Activated CD4-positive, alpha-beta T cell treated with anti-CD3 and anti-CD28 coated beads, Interleukin-2, amount 50 U/mL, for 4 hours (primary cell): ENCODE data around the gene SLC11A1.

Experiments
- DNase-seq, 2 experiments: peaks; one replicate each; pipeline ENCODE4 v3.0.0-alpha.2; 2020

SLC11A1 gene, protein sequence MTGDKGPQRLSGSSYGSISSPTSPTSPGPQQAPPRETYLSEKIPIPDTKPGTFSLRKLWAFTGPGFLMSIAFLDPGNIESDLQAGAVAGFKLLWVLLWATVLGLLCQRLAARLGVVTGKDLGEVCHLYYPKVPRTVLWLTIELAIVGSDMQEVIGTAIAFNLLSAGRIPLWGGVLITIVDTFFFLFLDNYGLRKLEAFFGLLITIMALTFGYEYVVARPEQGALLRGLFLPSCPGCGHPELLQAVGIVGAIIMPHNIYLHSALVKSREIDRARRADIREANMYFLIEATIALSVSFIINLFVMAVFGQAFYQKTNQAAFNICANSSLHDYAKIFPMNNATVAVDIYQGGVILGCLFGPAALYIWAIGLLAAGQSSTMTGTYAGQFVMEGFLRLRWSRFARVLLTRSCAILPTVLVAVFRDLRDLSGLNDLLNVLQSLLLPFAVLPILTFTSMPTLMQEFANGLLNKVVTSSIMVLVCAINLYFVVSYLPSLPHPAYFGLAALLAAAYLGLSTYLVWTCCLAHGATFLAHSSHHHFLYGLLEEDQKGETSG

DNA sequence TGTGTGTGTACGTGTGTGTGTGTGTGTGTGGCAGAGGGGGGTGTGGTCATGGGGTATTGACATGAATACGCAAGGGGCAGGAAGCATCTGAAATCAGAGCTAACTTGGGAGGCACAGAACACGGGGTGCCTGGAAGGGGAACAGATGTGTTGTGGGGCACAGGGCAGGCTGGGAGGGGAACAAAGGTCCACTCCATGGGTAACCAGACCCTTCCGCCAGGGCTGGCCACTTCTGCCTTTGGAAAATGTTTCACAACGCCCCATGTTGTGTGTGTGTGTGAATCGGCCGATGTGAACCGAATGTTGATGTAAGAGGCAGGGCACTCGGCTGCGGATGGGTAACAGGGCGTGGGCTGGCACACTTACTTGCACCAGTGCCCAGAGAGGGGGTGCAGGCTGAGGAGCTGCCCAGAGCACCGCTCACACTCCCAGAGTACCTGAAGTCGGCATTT is at the start of gene SLC11A1:
Gene SLC11A1, plus strand, starts transcription at position 358 of the 451 bp plus-strand sequence. CDS start 96 bp downstream, outside the sequence.
- no peak for DNase-seq

DNA sequence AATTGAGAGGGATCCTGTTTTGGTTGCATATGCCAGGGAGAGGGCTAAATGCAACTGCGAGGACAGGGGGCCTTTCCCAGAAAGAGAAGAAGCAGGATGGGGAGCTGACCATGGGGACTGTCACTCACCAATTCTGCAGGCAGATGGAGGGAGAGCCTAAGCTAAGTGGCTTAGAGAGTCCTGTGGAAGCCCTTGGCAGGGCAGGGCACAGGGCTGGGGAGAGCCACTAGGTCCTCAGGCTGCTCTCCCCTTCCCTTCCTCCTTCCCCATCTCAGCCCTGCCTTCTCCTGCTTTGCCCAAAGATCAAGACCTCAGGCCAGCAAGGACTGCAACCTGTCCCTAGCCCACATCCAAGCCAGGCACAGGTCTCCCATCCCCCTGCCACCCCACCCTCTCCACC is 49.8 kb upstream of the SLC11A1 start:
- DNase-seq = no peak

DNA sequence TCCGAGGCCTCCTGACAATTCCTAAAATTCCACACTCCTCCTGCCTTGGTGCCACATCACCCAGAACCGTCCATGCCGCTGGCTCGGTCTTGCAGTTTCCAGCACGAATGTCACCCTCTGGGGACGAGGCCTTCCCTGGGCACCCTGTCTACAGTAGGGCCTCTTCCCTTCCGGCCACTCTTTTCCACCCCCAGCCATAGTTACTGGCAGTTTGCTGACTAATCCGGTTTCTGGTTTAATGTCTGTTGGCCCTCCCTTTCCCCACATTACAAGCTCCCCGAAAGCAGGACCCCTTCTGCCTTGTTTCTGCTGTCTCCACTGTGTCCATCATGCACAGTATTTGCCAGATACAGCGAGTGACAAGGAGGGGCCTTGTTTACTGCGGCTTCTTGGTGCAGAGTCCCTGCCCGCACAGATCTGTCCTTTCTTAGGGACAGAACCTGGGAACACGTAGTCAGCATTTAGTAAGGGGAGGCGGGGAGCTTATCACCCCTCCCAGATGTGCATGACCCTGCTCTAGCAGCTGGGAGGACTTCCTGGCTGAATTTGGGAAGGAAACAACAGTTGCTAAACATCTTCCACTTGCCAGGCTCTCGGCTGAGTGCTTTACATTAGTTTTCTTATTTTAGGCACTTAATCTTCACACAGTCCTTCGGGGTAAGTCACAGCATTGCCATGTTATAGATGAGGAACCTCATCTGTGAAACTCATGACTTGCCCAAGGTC is 49.0 kb upstream of the SLC11A1 start:
- DNase-seq = no peak

DNA sequence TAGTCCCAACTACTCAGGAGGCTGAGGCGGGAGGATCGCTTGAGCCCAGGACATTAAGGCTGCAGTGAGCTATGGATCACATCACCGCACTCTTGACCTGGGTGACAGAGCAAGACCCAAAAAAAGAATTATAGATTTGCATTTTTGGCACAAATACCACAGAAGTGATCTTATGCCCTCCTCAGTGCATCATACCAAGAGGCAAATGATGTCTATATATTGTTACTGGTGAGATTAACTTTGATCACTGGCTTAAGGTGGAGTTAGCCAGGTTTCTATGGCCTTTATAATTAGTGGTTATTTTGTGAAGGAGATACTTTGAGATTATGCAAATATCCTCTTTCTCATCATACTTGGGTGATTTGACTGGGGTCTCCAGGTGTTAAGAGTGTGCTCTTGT is 47.5 kb upstream of the SLC11A1 start:
- DNase-seq = no peak

DNA sequence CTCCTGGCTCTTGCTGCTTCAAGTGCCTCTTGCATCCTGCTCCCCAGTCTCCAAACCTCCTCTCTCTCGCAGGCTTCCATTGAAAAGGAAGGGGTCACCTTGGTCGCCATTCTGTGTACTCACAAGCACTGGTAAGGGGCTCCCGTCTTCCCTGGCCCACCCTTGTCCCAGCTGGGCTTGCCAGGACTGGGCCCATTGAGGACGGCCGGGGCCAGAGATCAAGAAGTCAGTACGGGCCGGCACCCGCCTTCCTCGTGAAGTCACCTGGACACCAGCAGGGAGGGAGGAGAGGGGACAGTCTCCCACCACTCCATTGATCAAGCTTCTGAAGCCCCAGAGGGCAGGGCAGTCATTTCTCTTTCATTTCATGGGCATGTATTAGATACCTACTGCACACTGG is 41.4 kb upstream of the SLC11A1 start:
- no peak for DNase-seq

DNA sequence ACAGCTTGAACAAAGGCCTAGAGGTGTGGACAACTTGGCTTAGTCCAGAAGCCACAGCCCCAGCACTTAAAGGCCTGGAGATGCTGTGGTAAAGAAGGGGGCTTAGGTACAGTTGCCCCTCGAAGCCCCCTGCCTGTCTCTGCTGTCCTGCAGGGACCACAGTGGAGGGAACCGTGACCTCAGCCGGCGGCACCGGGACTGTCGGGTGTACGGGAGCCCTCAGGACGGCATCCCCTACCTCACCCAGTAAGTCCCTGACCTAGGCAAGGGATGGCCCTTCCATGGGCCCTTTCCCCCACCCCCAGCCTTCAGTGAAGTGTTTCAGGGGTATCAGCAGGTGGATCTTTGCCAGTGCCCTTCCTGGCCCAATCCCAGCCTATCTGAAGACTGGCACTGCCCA is 40.7 kb upstream of the SLC11A1 start:
- DNase-seq = no peak

DNA sequence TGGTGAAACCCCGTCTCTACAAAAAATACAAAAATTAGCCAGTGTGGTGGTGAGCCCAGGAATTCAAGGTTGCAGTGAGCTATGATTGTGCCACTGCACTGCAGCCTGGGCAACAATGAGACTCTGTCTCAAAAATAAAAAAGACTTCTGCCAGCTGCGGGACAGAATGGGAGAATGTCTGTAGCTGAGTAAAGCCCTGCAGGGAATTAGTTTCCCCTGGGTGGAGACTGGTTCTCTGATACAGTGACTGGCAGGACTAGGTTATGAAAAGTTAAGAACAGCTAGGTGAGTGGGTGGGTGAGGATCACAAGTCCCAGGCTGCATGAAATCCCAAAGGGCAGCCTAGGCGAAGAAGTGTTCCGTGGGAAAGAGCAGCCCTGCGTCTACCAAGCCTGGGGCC is 39.2 kb upstream of the SLC11A1 start:
- no peak for DNase-seq

DNA sequence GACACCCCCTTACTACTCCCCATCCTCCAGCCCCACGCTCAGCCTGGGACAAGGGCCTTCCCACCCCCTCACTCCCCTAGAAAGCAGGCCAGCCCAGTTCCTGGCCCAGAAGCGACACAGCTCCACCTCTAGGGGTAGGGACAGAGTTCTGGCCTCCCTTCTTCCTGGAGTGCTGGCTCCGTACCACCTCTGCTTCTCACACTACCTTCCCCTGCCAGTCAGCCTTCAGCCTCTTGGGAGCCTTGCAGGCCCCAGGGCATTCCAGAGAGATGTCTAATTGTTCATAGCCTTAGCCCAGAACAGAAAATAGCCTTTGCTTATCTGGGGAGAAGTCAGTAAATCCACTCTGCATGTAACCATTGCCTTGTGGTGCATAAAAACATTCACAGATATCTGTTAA is 38.5 kb upstream of the SLC11A1 start:
- DNase-seq = no peak

DNA sequence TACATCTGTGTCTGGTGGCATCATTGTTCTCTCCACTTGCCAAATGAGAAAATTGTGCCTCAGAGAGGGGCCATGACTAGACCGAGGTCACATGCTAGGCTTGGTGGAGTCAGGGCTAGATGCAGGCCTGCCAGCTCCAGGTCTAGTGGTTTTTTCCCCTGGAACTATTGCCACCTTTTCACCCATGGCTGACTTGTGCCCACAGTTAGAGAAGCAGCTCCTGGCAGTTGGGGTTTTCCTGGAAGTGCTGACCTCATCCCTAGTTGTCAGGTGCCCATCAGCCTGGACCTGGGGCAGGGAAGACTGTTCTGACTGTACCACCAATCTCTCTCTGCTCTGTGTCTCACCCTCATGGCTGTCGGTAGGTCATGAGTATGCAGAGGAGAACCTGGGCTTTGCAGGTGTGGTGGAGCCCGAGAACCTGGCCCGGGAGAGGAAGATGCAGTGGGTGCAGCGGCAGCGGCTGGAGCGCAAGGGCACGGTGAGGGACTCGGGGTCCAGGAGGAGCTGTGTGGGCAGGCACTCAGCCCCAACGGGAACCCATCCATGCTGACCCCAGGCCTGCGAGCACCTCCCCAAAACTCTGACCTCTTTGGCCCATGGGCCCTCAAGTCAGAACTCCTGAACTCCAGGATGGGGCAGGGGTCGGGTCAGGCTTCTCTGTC is 37.9 kb upstream of the SLC11A1 start:
- no peak for DNase-seq

DNA sequence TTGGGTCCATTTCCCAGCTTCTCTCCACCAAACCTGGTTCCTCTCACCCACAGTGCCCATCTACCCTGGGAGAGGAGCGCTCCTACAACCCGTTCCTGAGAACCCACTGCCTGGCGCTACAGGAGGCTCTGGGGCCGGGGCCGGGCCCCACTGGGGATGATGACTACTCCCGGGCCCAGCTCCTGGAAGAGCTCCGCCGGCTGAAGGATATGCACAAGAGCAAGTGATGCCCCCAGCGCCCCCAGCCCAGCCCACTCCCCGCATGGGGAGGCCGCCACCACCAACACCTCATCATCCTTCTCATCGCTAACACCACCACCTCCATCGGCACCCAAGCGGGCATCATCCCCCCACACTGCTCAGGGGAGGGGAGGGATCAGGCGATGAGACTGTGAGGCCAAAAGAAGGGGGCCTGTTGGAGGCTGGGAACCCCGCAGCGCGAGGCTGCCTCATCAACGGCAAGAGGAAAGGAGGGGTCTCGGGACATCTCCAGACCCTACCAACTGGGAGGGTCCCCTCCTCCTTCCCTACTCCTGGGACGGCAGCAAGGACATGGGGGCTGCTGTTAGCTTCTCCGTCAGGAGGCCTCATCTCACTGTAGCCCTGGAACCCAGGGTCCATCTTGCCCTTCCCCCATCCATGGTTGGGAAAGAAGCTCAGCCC is 37.2 kb upstream of the SLC11A1 start:
- no peak for DNase-seq

DNA sequence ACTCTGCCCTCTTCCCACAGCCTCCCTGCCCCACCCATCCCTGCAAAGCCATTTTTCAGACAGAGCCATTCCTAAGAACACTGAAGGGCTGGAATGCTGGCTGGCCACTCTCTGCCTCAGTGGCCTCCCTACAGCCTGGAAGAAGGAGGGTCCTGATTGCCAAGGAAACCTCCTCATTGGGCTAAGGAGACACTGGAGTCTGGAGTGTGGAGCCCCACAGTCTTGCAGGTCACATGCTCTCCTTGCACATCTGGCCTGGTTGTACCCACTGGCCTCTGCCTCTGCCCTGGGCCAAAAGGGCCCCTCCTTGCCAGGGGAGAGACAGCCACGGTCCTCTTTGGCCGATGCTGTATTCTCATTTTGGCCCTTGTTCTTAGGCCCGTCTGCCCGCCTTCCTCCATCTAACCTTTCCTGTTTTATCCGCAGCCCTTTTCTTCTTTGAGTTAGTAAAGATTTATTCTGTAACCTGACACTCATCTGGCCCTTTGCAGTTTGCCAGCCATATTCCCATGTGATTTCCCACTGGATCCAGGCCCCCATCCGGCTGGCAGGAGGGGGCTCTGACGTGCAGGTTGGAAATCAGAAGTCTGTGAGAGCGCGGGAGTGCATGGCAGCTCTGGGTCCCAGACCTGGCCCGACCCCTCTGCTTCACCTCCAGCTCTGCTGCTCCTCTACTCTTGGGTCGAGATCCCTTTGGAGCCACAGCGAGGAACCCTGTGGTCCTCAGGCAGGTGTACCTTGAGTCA is 36.4 kb upstream of the SLC11A1 start:
- no peak for DNase-seq

DNA sequence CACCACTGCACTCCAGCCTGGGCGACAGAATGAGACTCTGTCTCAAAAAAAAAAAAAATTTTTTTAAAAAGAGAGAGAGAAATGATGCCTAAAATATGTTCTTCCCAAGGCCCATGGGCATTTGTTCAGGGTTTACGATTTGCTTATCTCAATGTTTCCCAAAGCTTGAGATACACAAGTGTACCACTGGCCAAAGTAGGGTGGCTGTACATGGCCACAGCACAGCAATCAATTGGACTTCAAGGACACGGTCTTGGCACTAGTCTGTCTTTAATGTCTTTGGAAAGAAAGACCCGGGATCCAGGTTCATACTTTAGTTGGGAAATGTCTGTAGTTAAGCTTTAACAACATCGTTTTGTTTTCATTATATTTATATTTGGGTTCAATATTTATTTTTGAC is 34.9 kb upstream of the SLC11A1 start:
- no peak for DNase-seq

DNA sequence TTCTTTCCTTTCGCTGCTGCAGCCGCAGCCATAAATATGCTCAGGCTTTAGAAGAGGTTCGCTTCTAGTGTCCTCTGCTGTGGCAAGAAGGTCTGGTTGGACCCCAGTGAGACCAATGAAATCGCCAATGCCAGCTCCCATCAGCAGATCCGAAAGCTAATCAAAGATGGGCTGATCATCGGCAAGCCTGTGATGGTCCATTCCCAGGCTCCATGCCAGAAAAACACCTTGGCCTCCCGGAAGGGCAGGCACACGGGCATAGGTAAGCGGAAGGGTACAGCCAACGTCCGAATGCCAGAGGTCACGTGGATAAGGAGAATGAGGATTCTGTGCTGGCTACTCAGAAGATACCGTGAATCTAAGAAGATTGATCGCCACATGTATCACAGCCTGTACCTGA is 28.0 kb upstream of the SLC11A1 start:
- DNase-seq = no peak

DNA sequence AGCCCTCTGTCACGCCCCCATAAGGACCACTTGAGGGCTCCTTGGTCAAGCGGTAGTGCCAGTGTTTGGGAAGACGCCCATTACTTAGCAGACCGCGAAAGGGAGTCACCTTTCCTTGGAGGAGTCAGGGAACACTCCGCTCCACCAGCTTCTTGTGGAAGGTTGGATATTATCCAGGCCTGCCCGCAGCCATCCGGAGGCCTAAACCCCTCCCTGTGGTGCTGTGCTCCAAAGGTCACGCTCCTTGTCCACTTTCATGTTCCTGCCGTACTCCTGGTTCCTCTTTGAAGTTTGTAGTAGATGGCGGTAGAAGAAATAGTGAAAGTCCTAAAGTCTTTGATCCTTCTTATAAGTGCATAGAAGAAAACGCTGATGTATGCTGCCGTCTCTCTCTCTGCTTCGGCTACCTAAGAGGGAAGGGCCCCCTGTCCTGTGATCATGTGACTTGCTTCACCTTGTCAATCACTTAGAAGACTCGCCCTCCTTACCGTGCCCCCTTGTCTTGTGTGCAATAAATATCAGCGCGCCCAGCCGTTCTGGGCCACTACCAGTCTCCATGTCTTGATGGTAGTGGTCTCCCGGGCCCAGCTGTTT is 27.1 kb upstream of the SLC11A1 start:
- DNase-seq = no peak

DNA sequence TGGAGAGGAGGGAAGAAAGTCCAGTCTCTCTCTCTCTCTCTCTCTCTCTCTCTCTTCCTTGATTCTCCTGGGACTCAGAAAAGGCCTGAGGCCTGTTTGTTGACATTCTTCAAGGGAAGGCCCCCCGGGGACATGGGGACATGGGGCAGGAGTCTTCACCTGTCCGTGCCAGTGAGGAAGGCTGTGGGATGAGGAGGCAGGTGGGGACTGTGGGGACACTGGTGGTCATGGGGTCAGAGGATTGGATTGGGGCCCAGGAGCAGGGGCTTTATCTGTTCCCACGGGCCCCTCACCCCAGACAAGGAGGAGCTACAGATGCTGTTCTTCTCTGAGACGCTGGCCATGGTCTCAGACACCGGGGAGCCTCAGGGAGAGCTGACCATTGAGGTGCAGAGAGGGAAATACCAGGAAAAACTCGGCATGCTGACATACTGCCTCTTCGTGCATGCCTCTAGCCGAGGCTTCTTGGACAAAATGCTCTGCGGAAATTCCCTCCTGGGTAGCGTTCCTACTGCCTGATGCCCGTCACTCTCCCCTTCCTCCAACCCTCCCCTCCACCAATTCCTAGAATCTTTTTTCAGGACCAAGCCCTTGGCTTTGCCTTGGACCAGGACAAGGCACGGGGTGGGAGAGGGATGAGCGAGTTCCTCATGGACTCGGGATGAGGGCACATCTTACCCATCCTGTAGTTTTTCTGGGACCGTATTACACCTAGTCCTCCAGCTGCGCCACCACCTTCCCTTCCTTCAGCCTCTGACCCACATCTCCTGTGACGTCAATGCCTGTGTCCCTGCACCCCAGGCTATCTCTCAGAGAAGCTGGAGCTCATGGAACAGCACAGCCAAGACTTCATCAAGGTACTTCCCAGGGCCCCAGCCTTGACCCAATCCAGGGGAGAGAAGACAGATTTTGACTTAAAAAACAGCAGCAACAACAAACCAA is 24.6 kb upstream of the SLC11A1 start:
- DNase-seq = no peak

DNA sequence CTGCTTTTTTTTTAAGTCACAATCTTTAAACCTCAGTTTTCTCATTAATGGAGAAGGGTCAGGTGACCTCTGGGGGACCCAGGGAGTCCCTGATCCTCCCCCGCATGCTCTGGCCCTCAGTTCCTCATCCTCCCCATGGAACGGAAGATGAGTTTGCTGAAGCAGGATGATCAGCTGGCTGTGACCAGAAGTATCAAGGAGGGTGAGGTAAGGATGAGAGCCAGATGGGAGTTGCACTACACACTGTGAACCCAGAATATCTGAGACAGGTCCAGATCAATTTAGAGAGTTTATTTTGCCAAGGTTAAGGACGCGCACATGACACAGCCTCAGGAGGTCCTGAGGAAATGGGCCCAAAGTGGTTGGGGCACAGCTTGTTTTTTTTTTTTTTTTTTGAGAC is 21.6 kb upstream of the SLC11A1 start:
- no peak for DNase-seq

DNA sequence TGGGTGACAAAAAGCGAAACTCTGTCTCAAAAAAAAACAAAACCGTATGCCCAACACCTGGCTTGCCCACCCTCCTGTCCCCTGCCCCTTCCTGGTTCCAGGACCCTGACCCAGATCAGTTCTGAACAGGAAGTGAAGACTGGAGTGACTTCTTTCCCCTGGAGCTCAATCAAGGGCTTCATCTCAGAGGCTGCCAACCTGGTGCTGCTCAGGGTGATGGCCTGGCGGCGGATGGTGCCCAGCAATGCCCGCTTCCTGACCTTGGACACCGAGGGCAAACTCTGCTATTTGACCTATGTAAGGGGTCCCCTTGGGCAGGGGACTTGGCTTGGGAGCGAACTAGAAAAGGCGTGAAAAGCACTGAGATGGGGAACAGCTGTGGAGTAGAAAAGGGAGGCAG is 19.5 kb upstream of the SLC11A1 start:
- no peak for DNase-seq

DNA sequence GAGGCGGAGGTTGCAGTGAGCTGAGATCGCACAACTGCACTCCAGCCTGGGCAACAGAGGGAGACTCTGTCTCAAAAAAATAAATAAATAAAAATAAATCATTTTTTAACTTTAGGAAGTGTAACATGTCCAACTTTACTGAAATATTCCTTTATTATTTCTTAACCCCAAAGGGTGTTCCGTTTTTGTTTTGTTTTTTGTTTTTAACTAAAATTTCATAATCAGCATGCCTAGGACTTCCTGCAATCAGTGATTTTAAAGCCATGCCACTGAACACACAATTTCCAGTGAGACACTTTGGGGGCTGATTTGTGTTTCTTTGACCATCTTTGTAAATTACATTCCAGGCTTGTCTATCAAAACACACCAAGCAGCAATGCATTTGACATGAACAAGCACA is 18.3 kb upstream of the SLC11A1 start:
- no peak for DNase-seq

DNA sequence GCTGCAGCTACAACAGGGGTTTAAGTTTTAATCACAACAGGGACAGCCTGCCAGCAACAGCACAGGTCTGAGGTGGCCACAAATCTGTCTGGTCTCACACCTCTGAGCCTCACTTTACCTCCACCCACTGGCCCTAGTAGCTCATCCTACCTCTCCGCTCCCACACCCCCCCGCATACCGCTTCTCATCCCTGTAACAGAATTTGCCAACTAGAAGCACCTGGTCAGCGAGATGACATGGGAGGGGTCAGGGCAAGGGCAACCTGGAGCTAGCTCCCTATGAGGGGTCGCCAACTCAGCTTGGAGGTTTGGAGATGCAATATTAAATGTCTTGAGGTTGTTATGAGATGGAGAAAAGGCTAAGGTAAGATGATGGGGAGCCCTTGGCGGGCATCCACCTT is 17.9 kb upstream of the SLC11A1 start:
- no peak for DNase-seq

DNA sequence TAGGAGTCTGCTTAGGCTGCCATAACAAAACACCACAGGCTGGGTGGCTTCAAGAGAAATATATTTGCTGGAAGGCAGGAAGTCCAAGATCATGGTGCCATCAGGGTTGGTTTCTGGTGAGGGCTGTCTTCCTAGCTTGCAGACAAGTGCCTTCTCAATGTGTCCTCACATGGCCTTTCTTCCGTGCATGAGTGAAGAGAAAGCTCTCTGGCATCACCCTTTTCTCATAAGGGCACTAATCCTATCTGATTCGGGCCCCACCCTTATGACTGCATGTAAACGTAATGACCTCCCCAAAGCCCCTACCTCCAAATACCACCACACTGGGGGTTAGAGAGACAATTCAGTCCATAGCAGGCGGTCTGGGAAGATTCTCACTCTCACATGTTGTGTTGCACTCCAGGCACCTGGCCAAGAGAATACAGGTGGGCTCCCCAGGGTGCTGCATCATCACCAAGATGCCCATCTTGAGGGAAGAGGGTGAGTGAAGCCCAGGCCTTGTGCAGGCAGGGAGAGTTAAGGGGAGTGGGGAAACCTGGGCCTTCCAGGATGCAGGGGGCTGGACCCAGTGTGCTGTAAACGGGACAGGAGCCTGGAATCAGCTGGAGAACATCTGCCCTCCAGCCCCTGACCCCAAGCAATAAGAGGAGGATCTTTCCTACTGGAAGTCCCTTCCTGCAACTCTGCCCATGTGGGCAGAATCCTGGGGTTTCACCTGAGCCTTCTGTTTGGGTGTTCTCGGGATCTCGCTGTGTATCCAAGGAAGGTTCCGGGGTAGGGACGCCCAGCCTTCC is 15.3 kb upstream of the SLC11A1 start:
- no peak for DNase-seq
